ENCODE data around the gene PLXNA4.

DNA sequence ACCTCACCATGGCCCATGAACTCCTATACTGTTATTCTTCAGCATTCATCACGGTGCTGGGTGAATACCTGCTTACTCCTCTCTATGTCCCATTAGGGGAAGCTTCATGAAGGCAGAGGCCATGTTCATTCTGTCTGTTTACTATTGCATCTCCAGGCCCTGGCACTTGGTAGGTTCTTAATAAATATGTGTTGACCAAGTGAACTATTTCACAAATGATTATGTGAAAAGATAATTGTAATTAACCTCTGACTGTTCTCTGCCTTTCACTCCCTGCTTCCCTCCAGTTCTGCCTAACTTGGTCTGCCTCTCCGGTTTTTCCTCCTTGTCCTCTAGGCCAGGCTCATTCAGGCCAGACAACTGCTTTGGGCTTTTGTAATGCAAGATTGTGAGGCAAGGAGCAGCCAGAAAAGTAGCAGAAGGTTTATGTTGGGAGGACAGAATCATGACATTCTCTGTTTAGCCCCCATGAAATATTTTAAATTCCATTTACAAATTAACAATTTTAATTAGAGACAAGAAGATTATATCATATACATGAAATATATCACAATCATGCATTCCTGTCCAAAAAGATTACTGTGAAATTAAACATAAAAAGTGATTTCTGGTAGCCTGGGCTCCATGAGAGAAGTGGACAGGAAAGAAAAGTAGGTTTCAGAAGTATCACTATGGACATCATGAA, 42.1 kb upstream of the PLXNA4 start:
- TF ChIP-seq, protein P1, sequence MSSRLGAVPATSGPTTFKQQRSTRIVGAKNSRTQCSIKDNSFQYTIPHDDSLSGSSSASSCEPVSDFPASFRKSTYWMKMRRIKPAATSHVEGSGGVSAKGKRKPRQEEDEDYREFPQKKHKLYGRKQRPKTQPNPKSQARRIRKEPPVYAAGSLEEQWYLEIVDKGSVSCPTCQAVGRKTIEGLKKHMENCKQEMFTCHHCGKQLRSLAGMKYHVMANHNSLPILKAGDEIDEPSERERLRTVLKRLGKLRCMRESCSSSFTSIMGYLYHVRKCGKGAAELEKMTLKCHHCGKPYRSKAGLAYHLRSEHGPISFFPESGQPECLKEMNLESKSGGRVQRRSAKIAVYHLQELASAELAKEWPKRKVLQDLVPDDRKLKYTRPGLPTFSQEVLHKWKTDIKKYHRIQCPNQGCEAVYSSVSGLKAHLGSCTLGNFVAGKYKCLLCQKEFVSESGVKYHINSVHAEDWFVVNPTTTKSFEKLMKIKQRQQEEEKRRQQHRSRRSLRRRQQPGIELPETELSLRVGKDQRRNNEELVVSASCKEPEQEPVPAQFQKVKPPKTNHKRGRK (tag; IDR thresholded peaks at IDR 0.05): no peak
- TF ChIP-seq, protein P2, sequence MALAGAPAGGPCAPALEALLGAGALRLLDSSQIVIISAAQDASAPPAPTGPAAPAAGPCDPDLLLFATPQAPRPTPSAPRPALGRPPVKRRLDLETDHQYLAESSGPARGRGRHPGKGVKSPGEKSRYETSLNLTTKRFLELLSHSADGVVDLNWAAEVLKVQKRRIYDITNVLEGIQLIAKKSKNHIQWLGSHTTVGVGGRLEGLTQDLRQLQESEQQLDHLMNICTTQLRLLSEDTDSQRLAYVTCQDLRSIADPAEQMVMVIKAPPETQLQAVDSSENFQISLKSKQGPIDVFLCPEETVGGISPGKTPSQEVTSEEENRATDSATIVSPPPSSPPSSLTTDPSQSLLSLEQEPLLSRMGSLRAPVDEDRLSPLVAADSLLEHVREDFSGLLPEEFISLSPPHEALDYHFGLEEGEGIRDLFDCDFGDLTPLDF (CRISPR knock-in tag; IDR thresholded peaks at IDR 0.05): no peak
- TF ChIP-seq, protein P3, sequence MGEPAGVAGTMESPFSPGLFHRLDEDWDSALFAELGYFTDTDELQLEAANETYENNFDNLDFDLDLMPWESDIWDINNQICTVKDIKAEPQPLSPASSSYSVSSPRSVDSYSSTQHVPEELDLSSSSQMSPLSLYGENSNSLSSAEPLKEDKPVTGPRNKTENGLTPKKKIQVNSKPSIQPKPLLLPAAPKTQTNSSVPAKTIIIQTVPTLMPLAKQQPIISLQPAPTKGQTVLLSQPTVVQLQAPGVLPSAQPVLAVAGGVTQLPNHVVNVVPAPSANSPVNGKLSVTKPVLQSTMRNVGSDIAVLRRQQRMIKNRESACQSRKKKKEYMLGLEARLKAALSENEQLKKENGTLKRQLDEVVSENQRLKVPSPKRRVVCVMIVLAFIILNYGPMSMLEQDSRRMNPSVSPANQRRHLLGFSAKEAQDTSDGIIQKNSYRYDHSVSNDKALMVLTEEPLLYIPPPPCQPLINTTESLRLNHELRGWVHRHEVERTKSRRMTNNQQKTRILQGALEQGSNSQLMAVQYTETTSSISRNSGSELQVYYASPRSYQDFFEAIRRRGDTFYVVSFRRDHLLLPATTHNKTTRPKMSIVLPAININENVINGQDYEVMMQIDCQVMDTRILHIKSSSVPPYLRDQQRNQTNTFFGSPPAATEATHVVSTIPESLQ (CRISPR knock-in tag; IDR thresholded peaks at IDR 0.05): no peak
- TF ChIP-seq FOXK2 (conservative IDR thresholded peaks at IDR 0.05 in 1 of 2, IDR thresholded peaks at IDR 0.05 in 1 of 2; ENCODE audit: low read depth in 2 of 2): no peak
- TF ChIP-seq, protein P4, sequence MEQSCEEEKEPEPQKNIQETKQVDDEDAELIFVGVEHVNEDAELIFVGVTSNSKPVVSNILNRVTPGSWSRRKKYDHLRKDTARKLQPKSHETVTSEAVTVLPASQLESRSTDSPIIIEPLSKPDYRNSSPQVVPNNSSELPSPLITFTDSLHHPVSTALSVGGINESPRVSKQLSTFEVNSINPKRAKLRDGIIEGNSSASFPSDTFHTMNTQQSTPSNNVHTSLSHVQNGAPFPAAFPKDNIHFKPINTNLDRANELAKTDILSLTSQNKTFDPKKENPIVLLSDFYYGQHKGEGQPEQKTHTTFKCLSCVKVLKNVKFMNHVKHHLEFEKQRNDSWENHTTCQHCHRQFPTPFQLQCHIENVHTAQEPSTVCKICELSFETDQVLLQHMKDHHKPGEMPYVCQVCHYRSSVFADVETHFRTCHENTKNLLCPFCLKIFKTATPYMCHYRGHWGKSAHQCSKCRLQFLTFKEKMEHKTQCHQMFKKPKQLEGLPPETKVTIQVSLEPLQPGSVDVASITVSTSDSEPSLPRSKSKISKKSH (CRISPR knock-in tag; IDR thresholded peaks at IDR 0.05): no peak
- TF ChIP-seq SREBF1 (IDR thresholded peaks at IDR 0.05; ENCODE audit: borderline replicate concordance, low read depth, low read length): no peak
